Spleen (tissue), 11 donors: ENCODE measurements around the gene NDUFS8. TPM values are rescaled to one million over a fixed set of nuclear protein-coding genes. Genes with fewer than 3 reads are reported as not detected.

Experiments
- DNase-seq: peaks from one replicate; pipeline ENCODE4 v3.0.0-alpha.2; 2020
- H3K27ac ChIP-seq, 8 donors: fragments of 200-600 bp; sonication (generic) in 7 of 8; 1 replicate in 4 of 8; 2 replicates in 4 of 8; pipeline versions ENCODE4 v1.5.0 to v1.8.0; 2016 to 2021; ENCODE audit warnings: inconsistent platforms in 4 of 8, mild to moderate bottlenecking in 4 of 8, moderate library complexity in 1 of 8
- H3K27me3 ChIP-seq, 7 donors: fragments of 200-600 bp; sonication (generic) in 6 of 7; replicated peaks in 1 of 7; 1 replicate in 4 of 7; 2 replicates in 3 of 7; pipeline versions ENCODE4 v1.5.0 to v1.8.0; 2016 to 2021; ENCODE audit warnings: inconsistent platforms in 3 of 7, mild to moderate bottlenecking in 1 of 7
- H3K36me3 ChIP-seq, 6 donors: fragments of 200-600 bp; sonication (generic) in 5 of 6; 1 replicate in 4 of 6; 2 replicates in 2 of 6; pipeline versions ENCODE4 v1.5.0 to v1.8.0; 2016 to 2021; ENCODE audit warnings: inconsistent platforms in 2 of 6
- H3K4me1 ChIP-seq, 6 donors: fragments of 200-600 bp; sonication (generic) in 5 of 6; 1 replicate in 3 of 6; 2 replicates in 3 of 6; pipeline versions ENCODE4 v1.5.0 to v1.8.0; 2016 to 2021; ENCODE audit warnings: inconsistent platforms in 3 of 6
- H3K4me3 ChIP-seq, 8 donors: fragments of 200-600 bp; sonication (generic) in 7 of 8; 1 replicate in 4 of 8; 2 replicates in 4 of 8; pipeline versions ENCODE4 v1.5.0 to v1.8.0; 2016 to 2021; ENCODE audit warnings: inconsistent platforms in 4 of 8, mild to moderate bottlenecking in 4 of 8, moderate library complexity in 2 of 8
- H3K9me3 ChIP-seq, 8 donors: fragments of 200-600 bp; sonication (generic) in 7 of 8; 1 replicate in 4 of 8; 2 replicates in 4 of 8; pipeline versions ENCODE4 v1.5.0 to v1.8.0; 2016 to 2021; ENCODE audit warnings: inconsistent platforms in 4 of 8
- POLR2A ChIP-seq, 3 donors: fragments of 450-650 bp; IDR thresholded peaks; one replicate each; pipeline ENCODE4 v1.5.1; 2017; ENCODE audit warnings: antibody characterized with exemption in 3 of 3, mild to moderate bottlenecking in 1 of 3
- POLR2AphosphoS5 ChIP-seq, 3 donors: sonication (generic); formaldehyde crosslinking; IDR thresholded peaks; one replicate each; pipeline ENCODE4 v1.5.1; 2017; ENCODE audit warnings: antibody characterized with exemption in 3 of 3
- WGBS, 5 donors: extraction: QIAGEN DNeasy Blood & Tissue Kit in 3 of 5; methylation state at CpG; one replicate each; pipeline versions ENCODE4 v1.1.5 to v1.1.7; 2013 to 2018; 5-methylcytosine and 5-hydroxymethylcytosine counted together
- intact Hi-C: fragments of 100-400 bp; cut with DNase I; formaldehyde crosslinking; loops from one replicate; pipeline ENCODE4 v1.15.0; 2023; ENCODE audit warnings: low total_unique reads
- polyA plus RNA-seq, 3 donors: library from polyadenylated mRNA; stranded (reverse); fragments of 200-250 nt; gene quantifications; one replicate each; pipeline ENCODE4 v1.2.1, GENCODE V29; 2013
- total RNA-seq, 7 donors: library from RNA; depleted of rRNA in 3 of 7; stranded (reverse); fragments of >200 nt in 3 of 7; fragmentation: NEBNext Ultra II Directional in 4 of 7; extraction: Animal tissue kit (Norgen Biotek cat#: 25700) in 4 of 7; gene quantifications; one replicate each; pipeline versions ENCODE4 v1.1.0 to v1.2.1, GENCODE V29; 2016 to 2021
- TF ChIP-seq, protein P1 (sequence below), 11 experiments: fragments of 200-600 bp in 7 of 11; fragments of 450-650 bp in 4 of 11; sonication (generic) in 4 of 11; IDR thresholded peaks in 8 of 11; conservative IDR thresholded peaks in 3 of 11; 1 replicate in 7 of 11; 2 replicates in 4 of 11; pipeline versions ENCODE4 v1.4.0 to v1.8.0; 2016 to 2021; ENCODE audit warnings: antibody characterized with exemption in 11 of 11, inconsistent platforms in 4 of 11, mild to moderate bottlenecking in 1 of 11
- donor health status: healthy with polysubstance abuse.
- donor health status: DM: no; HTN: no; CAD: no; lungs with moderate emphysema.
- donor health status: DM: no; HTN: no; CAD: no.
- donor health status: Bipolar disorder and iron deficiency.
- donor health status: healthy.
- donor health status: DM: no; HTN: no; CAD: no.
- donor health status: DM: yes; HTN: yes; CAD: no.

The NDUFS8 gene
- total and polyA plus RNA-seq, 10 donors, result 75.4 to 132 (median 95.1) TPM

DNA sequence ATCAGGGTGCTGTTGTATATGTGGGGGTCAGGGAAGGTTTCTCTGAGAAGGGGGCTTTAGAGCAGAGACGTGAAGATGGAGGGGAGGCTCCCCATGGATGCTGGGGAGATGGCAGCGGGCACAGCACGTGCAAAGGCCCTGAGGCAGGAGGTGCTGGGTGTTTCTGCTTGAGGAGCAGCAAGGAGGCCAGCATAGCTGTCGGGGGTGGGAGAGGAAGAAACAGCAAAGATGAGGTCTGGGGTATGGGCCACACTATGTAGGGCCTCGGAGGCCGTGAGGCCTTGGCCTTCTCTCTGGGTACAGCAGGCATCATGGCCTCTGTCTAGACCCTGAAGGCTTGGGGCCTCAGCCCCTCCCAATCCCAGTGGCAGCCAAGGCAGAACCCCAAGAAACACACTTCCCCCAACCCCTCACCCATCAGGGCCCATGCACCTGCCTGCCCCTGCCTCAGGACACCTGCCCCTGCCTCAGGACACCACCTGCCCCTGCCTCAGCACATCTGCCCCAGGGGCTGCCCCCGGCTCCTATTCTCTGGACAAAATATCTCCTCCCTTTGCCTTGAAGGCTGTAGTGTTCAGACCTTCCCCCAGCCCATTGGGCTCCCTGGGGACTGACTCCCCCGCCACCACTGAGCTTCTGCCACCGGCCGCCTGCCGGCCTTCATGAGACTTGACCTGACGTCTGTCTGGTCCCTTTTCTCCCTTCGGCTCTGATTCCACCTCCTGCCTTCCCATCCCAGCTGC is 14.1 kb upstream of the NDUFS8 start:
- WGBS, 5 donors, result 70 to 81% (median 79%) methylated on average over 13 of the region's 13 CpGs
- Histone ChIP-seq H3K27ac (no peak overlapping the region), H3K4me1 (peaks cover 0 to 60% (median 39%) of the 10 kb centered on the region in 6 donors)

DNA sequence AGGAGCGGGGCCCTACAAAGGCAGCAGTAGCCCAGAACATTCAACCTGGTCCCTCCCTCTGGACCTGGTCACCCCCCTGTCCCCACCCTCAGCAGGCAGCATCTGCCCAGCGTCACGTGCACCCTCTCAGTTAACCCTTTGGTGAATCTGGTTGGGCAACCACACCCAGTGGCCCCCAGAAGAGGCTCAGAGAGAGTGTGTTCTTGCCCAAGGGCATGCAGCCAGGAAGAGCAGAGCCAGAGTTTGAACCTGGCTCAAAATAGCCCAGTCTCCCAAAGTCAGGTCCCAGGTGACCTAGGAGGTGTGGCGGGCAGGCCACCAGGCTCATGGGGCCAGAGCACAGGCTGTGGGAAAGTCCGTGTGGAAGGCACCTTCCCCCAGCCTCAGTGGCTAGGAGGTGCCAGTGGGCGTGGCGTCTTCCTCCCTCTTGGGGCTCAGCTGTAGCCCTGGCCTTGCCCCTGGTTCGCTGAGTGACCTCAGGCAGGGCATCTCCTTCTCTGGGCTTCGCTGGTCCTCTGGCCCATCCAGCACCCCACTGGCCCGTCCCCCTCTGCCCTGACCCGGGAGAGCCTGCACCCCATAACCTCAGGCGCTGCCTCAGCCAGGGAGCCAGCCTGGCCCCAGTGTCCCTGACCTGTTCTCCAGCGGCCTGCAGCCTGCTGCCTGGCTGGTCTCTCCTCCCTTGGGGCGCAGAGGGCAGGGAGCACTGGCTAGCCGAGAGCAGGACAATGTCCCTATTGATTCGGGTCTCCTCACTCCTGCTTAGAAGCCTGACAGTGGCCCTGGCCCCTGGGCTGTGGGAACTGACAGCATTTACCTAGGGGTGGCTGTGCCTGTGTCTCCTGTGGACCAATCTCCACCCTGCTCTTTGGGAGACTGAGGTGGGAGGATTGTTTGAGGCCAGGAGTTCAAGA is 13.3 kb upstream of the NDUFS8 start:
- WGBS, 5 donors, result 63 to 83% (median 73%) methylated on average over 9 to 16 of the region's 16 CpGs
- Histone ChIP-seq H3K4me3 (no peak overlapping the region), H3K27ac (peak overlapping the region in 1 of 8 donors; percentile 9), H3K36me3 (peaks cover 0 to 79% (median 9%) of the 10 kb centered on the region in 6 donors), H3K9me3 (no peaks in the 10 kb centered on the region), H3K4me1 (peaks cover 0 to 52% (median 30%) of the 10 kb centered on the region in 6 donors), H3K27me3 (no peaks in the 10 kb centered on the region)
- intact Hi-C loops, result no loop called here
- DNase-seq, result no peak
- TF ChIP-seq, protein P1, sequence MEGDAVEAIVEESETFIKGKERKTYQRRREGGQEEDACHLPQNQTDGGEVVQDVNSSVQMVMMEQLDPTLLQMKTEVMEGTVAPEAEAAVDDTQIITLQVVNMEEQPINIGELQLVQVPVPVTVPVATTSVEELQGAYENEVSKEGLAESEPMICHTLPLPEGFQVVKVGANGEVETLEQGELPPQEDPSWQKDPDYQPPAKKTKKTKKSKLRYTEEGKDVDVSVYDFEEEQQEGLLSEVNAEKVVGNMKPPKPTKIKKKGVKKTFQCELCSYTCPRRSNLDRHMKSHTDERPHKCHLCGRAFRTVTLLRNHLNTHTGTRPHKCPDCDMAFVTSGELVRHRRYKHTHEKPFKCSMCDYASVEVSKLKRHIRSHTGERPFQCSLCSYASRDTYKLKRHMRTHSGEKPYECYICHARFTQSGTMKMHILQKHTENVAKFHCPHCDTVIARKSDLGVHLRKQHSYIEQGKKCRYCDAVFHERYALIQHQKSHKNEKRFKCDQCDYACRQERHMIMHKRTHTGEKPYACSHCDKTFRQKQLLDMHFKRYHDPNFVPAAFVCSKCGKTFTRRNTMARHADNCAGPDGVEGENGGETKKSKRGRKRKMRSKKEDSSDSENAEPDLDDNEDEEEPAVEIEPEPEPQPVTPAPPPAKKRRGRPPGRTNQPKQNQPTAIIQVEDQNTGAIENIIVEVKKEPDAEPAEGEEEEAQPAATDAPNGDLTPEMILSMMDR (IDR thresholded peaks at IDR 0.05 in 8 of 11, conservative IDR thresholded peaks at IDR 0.05 in 3 of 11), result no peak
- TF ChIP-seq POLR2AphosphoS5 (IDR thresholded peaks at IDR 0.05), result peak in 1 of 3 donors; percentile 12

More for the DNA sequence above, 14.1 kb upstream of the NDUFS8 start:
- H3K27me3 ChIP-seq, result no peaks in the 10 kb centered on the region
- H3K4me3 ChIP-seq, result no peak overlapping the region
- H3K36me3 ChIP-seq, result peaks cover 0 to 71% (median under 1%) of the 10 kb centered on the region in 6 donors
- TF ChIP-seq, protein P1 (IDR thresholded peaks at IDR 0.05 in 8 of 11, conservative IDR thresholded peaks at IDR 0.05 in 3 of 11), result no peak
- no peak for DNase-seq
- no peaks in the 10 kb centered on the region for H3K9me3 ChIP-seq
- intact Hi-C loops, result no loop called here

DNA sequence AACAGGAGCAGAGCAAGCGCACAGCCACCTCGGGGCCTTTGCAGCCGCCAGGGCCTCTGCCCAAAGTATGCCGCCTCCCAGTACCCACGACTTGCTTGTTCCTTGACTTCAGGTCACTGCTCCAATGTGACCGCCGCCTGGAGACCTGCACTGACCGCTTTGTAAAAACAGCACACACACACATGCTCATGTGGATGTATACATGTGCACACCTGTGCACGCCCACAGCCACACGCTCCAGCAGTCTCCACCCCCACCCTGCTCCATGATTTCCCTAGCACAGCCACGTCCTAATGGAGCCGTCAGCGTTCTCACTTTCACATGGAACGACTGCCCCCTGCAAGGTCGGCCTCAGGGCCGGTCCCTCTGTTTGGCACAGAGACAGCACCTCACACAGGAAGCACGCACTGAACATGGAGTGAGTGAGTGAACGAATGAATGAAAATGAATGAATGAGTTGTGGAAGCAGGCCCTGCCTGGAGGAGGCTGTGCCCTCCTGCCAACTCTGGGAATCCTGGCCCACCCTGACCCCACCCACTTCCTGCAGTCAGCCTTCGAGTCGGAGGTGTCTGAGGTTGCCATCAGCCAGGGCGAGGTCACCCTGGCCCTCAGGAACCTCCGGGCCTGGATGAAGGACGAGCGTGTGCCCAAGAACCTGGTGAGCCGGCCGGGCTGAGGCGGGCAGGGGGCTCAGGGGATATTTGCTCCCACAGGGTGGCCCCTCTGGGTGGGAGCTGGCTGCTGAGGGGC is 12.3 kb upstream of the NDUFS8 start:
- H3K4me3 ChIP-seq, result no peak overlapping the region
- no peak for DNase-seq
- no peak overlapping the region for H3K27ac ChIP-seq
- H3K36me3 ChIP-seq, result peaks cover 0 to 89% (median 13%) of the 10 kb centered on the region in 6 donors
- TF ChIP-seq POLR2AphosphoS5 (IDR thresholded peaks at IDR 0.05) (peak in 2 of 3 donors; percentile 11 to 14), POLR2A (IDR thresholded peaks at IDR 0.05) (no peak)
- H3K27me3 ChIP-seq, result no peaks in the 10 kb centered on the region
- WGBS, 5 donors, result 66 to 79% (median 72%) methylated on average over 17 to 27 of the region's 27 CpGs
- H3K9me3 ChIP-seq, result no peaks in the 10 kb centered on the region
- intact Hi-C loops, result no loop called here
- peaks cover 0 to 42% (median 25%) of the 10 kb centered on the region in 6 donors for H3K4me1 ChIP-seq

DNA sequence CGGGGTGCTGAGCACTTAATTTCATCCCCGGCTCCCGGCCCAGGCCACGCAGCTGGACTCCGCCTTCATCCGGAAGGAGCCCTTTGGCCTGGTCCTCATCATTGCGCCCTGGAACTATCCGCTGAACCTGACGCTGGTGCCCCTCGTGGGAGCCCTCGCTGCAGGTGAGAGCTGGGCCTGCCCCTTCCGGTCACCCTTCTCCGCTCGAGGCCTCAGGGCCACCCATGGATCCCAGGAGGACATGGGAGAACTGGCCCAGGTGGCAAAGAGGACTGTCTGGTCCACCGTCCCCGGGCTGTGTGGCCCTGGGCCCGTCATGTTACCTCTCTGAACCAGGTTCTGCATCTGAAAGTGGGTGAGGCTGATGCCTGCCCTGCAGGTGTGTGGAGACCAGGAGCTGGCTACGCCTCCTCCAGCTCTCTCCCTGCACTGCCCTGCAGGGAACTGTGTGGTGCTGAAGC is 11.7 kb upstream of the NDUFS8 start:
- intact Hi-C loops, result no loop called here
- no peak for DNase-seq
- no peak overlapping the region for H3K27ac ChIP-seq

More for the DNA sequence above, 11.7 kb upstream of the NDUFS8 start:
- H3K4me1 ChIP-seq, result peaks cover 0 to 36% (median 21%) of the 10 kb centered on the region in 6 donors
- TF ChIP-seq POLR2AphosphoS5 (IDR thresholded peaks at IDR 0.05) (peak in 1 of 3 donors; percentile 12), POLR2A (IDR thresholded peaks at IDR 0.05) (no peak)
- WGBS, 5 donors, result 78 to 93% (median 83%) methylated on average over 12 to 18 of the region's 18 CpGs
- H3K9me3 ChIP-seq, result no peaks in the 10 kb centered on the region
- peaks cover 0 to 91% (median 13%) of the 10 kb centered on the region in 6 donors for H3K36me3 ChIP-seq
- H3K27me3 ChIP-seq, result no peaks in the 10 kb centered on the region
- H3K4me3 ChIP-seq, result no peak overlapping the region
